ENCODE measurements around the gene PKP3.
"Not testable (repeated sequence)": the region's sequence is repeated elsewhere in the genome, so short reads cannot be mapped to it uniquely, and the experiment has no call there.

The PKP3 gene, protein sequence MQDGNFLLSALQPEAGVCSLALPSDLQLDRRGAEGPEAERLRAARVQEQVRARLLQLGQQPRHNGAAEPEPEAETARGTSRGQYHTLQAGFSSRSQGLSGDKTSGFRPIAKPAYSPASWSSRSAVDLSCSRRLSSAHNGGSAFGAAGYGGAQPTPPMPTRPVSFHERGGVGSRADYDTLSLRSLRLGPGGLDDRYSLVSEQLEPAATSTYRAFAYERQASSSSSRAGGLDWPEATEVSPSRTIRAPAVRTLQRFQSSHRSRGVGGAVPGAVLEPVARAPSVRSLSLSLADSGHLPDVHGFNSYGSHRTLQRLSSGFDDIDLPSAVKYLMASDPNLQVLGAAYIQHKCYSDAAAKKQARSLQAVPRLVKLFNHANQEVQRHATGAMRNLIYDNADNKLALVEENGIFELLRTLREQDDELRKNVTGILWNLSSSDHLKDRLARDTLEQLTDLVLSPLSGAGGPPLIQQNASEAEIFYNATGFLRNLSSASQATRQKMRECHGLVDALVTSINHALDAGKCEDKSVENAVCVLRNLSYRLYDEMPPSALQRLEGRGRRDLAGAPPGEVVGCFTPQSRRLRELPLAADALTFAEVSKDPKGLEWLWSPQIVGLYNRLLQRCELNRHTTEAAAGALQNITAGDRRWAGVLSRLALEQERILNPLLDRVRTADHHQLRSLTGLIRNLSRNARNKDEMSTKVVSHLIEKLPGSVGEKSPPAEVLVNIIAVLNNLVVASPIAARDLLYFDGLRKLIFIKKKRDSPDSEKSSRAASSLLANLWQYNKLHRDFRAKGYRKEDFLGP

DNA sequence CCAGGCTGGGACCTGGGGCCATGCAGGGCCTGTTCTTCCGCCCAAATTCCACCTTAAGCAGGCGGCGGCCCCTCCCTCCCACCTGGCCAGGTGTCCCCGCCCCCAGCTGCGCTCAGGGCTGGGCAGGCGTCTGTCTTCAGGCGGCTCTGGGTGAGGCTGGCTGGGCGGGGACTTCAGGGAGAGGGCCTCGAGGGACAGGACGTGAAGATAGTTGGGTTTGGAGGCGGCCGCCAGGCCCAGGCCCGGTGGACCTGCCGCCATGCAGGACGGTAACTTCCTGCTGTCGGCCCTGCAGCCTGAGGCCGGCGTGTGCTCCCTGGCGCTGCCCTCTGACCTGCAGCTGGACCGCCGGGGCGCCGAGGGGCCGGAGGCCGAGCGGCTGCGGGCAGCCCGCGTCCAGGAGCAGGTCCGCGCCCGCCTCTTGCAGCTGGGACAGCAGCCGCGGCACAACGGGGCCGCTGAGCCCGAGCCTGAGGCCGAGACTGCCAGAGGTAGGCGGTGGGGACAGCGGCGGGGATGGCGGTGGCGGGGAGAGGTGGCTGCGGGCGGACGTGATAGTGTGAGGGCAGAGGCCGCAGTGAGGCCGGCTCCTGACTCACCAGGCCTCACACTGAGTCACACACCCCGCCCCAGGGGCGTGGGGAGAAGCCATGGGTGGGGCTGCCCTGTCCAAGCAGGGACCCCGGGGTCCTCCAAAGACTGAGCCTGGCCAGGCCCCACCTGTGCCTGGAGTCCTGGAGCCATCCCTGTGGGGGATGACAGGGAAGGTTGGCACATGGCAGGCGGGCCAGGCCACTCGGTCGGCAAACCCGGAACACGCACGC is at the start of gene PKP3:
Gene PKP3 (plus strand): TSS at position 176 of the 824 bp plus-strand sequence. CDS start 84 bp downstream, at position 260.
- no peak for DNase-seq (ENCODE audit: extremely low read depth in 1 of 2, low read depth in 1 of 2)

DNA sequence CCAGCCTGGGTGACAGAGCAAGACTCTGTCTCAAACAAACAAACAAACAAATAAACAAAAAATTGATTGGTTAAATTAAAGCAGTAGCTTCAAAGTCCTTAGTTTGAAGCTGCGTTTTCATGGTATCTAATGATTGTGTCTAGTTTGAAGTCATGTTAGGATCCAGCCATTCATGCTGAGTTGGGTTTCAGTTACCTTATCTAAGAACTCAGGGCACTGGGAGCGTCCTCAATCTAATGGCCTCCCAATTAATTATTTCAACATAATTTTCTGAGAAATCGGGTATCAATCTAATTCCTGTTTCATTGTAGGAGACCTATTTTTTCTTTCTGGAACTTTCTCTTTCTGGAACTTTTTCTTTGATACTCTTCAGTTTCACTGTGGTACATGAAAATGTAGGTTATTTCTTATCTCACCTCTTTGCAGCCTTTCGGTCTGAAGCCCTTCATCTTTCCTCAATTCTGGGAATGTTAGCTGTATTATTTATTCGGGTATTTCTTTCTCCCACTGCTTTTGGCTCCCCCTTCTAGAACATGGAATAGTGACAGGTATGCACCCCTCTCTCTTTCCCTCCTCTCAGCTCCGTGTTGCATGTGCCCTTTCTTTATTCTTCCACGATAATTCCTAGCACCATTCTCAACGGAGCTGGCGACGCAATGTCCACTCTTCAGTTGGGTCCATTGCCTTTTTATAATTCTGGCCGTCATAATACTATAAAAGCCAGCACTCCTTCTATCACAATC is 49.0 kb upstream of the PKP3 start:
- no peak for DNase-seq (ENCODE audit: extremely low read depth in 1 of 2, low read depth in 1 of 2)

DNA sequence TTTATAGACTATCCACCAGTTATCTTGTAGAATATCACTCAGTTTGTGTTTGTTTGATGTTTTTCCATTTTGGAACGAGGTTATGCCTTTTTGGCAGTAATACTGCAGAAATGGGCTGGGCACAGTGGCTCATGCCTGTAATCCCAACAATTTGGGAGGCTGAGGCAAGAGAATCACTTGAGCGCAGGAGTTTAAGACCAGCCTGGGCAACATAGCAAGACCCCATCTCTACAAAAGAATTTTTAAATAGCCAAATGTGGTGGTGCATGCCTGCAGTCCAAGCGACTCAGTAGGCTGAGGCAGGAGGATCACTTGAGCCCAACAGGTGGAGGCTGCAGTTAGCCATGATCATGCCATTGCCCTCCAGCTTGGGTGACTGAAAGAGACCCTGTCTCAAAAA is 47.5 kb upstream of the PKP3 start:
- DNase-seq (ENCODE audit: extremely low read depth in 1 of 2, low read depth in 1 of 2): no peak

DNA sequence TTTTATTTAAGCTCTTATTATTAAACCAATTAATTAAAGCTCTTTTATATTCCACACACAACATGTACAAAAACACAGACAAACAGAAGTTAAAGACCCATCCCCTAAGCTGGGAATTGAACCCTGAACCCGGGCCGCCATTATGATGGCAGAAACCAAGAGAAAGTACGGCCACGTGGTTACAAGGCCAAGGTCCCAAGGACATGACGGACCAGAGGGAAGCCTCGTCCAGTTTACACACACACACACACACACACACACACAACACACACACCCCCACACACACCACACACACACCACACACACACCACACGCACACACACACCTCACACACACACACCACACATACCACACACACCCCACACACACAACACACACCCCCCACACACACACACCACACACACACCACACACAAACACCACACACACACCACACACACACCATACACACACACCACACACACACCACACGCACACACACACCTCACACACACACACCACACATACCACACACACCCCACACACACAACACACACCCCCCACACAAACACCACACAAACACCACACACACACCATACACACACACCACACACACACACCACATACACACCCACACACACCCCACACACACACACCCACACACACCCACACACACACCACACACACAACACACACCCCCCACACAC is 44.6 kb upstream of the PKP3 start:
- DNase-seq (ENCODE audit: extremely low read depth in 1 of 2, low read depth in 1 of 2): not testable (repeated sequence)

DNA sequence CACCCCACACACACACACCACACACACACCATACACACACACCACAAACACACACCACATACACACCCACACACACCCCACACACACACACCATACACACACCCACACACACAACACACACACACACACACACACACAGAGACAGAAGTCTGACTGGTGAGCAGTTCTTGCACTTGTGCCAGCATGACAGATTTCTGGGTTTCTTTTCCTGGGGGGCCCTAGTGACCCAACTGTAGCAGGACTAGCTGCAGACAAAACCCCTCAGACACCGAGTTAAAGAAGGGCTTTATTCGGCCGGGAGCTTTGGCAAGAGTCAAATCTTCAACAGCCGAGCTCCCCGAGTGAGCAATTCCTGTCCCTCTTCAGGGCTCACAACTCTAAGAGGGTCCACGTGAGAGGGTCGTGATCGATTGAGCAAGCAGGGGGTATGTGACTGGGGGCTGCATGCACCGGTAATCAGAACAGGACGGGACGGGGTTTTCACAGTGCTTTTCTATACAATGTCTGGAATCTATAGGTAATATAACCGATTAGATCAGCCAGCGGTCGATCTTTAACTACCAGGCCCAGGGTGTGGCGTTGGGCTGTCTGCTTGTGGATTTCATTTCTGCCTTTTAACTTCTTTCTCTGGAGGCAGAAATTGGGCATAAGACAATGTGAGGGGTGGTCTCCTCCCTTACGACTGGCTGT is 43.8 kb upstream of the PKP3 start:
- DNase-seq (ENCODE audit: extremely low read depth in 1 of 2, low read depth in 1 of 2): not testable (repeated sequence)

DNA sequence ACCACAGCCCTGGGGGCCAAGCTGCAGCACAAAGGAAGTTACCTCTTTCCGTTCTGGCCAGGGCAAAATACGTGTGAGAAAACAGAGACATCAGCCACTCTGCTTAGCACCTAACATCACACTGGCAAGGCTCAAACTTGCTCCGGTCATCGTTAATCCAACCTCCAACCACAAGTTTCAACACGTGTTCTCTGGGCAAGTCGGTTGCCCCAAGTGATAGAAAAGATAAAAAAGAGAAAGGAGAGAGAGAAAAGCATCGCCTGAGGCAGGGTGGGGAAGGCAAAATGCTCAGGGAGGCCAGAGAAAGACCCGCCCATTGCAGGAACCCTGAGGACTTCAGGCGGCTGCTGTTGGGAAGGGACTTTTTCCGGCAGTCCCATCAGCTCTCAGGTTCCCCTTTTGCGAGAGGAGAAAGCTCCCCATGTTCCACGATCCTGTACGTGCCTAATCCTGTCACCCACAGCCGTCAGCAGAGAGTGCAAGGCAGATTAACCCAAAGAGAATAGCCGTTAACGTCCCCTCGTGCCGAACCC is 43.2 kb upstream of the PKP3 start:
- DNase-seq (ENCODE audit: extremely low read depth in 1 of 2, low read depth in 1 of 2): no peak

DNA sequence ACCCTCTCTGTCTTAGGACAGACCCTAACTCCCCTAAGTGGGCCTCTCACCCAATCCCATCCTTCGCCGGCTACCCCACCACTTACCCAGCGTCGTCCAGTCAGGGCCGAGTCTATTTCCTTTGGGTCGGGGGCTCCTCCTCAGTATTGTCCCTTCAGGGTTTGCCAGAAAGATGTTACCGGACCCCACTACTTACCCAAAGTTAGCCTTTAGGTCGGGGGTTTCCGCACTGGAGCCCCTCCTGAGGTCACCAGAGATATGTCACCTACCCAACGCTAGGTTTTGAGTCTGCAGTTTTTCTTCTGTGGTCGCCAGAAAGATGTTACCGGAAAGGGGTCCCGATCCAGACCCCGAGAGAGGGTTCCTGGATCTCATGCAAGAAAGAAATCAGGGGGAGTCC is 42.6 kb upstream of the PKP3 start:
- no peak for DNase-seq (ENCODE audit: extremely low read depth in 1 of 2, low read depth in 1 of 2)

DNA sequence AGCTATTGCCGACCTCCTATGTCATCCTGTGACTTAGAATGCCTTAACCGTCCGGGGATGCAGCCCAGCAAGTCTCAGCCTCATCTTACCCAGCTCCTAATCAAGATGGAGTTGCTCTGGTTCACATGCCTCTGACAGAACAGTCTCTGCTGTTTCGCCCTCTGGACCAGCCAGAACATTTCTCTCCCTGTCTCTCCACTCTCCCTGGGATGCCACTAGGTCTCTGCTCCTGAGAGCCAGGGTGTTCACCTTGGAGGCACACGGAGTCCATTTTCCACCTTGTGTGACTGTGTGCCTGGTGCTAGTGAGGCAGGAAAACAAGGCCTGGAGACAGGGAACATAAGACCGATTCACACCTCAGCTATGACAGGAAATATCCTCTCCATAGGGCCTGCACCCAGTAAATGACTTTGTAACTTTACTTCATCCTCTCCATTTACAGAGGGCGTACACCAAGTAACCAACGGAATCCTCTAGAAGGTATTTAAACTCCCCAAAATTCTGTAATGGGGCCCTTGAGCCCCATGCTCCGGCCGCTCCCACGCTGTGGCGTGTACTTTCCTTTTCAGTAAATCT is 41.5 kb upstream of the PKP3 start:
- DNase-seq (ENCODE audit: extremely low read depth in 1 of 2, low read depth in 1 of 2): no peak

DNA sequence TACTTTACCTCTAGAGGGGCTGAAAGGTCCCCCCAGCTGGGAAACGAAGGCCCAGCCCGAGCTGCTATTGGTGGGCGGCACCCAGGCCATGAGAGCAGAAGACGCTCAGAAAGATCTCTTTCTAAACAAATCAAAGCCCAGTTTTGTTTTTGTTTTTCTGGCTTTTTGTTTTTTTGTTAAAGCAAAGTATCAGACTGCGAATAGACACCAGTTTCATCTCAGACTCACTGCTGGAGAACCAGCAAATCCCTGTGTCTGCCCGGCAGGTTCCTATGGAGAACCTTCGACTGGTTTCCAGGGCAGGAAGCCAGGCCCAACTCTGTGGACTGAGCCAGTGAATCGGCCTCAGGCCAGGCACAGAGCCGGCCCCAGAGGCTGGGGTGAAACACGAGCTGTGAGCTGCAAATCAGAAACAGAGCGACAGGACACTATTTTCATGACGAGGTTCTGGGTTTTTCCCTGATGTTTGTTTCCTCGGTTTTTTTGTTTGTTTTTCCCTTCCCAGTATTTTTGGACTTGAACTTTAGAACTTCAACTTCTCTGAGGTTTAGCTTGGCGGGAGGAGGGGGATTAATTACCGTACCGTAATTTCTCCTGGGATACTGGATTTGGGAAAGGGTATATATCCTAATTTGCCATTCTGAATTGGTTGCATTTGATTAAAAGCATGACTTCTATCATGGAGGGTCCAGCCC is 40.7 kb upstream of the PKP3 start:
- DNase-seq (ENCODE audit: extremely low read depth in 1 of 2, low read depth in 1 of 2): no peak

DNA sequence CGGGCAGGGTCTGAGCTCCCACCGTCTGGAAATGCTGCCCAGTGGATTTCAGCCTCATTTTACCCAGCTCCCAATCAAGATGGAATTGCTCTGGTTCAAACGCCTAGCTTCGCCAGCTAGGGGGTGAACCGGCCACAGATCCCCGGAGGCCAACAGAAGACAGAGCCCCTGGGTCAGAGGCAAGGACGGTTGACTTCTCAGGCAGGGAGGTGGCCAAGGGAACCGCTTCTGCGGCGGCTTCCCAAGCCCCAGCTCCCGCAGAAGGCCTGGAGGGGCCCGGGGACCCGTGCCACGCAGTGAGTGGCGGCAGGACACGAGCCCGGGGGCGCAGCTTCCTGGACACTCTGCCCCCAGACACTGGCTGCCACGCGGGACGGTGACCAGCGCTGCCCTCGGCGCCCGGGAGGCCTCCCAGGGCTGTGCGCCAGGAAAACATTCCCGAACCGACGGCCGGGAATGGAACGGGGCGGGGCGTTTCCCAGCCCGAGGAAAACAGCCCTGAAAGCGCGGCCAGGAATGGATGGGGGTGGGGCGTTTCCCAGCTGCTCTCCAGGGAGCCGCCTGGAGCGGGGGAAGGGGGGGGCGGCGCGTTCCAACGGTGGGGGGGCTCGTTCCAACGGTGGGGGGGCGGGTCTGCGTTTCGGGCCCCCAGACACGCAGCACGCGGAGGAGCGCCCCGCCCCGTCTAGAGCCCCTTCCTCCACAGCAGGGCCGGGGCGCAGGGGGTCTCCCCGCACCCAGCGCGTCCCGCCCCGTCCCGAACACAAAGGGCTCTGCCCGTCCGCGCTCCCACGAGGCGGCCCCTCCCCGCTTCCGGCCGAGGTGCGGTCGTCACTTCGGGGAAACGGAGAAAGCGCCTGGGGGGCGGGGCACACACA is 38.2 kb upstream of the PKP3 start:
- peak; percentile 60 to 80 for DNase-seq (ENCODE audit: extremely low read depth in 1 of 2, low read depth in 1 of 2)

DNA sequence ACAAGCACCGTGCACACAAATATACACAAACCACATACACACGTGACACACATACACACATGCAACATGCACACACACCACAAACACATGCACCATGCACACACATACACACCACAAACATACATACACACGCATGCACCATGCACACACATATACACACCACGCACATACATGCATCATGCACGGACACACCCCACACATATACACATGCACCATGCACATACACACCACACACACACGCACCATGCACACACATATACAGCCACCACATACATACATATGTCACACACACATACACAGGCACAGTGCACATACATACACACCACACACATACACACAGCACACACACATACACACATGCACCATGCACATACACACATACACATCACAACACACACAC is 37.4 kb upstream of the PKP3 start:
- no peak for DNase-seq (ENCODE audit: extremely low read depth in 1 of 2, low read depth in 1 of 2)

DNA sequence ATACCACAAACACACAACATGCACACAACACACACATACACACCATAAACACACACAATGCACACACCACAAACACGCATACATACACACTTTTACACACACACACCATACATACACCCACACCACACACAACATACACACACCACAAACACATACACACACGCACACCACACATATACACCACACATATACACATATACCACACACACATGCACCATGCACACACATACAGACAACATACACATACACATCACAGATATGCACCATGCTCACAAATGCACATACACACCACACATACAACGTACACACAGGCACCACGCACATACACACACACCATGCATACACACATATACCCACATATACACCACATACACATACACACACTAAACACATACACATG is 36.4 kb upstream of the PKP3 start:
- DNase-seq (ENCODE audit: extremely low read depth in 1 of 2, low read depth in 1 of 2): no peak

DNA sequence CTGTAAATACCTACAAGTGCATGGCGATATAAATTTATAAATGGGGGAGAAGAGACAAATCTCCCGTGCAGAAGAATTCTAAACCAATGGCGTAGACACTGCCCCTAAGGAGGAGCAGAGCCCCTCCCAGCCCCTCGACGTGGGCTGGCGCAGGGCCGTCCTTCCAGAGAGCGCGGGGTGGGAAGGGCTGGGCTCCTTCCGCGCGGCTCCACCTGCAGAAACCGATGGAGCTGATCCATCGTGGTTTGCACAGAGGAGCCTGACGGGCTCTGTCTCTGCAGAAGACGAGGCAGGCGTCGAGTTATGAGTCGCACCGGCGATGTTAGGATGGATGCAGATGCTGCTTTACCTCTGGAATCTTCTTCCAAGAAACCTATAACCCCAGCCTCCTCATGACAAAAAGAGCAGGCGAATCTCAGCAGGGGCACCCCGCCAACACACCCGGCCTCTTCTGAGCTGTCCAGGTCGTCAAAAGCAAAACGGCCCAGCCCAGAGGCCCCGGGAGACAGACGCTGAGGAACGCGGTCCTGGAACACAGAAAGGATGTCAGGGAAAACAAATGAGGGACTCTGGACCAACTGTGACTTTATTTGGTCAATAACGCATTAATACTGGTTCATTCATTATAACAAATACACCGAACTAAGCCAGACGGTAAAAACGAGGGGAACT is 35.7 kb upstream of the PKP3 start:
- no peak for DNase-seq (ENCODE audit: extremely low read depth in 1 of 2, low read depth in 1 of 2)

DNA sequence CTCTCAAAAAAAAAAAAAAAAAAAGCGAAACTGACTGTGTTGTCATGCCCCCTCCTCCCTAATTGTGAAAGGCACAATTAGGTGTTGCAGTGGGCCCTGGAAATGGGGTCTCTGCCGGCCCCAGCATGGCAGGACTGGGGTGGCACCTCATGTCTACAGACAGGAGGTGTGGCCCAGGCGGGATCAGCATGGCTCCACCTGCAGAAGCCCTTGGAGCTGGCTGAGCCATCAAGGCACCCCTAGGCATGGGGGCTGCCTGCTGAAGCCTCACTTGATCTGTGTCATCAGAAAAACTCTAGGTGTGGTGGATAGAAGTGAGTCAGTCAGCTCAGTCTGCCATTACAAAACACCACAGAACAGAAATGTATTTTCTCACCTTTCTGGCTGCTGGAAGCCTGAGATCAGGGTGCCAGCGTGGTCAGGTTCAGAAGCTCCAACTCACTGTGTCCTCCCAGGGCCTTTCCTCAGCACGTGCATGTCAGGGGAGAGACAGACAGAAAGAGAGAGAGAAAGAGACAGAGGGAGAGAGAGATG is 34.8 kb upstream of the PKP3 start:
- DNase-seq (ENCODE audit: extremely low read depth in 1 of 2, low read depth in 1 of 2): no peak

DNA sequence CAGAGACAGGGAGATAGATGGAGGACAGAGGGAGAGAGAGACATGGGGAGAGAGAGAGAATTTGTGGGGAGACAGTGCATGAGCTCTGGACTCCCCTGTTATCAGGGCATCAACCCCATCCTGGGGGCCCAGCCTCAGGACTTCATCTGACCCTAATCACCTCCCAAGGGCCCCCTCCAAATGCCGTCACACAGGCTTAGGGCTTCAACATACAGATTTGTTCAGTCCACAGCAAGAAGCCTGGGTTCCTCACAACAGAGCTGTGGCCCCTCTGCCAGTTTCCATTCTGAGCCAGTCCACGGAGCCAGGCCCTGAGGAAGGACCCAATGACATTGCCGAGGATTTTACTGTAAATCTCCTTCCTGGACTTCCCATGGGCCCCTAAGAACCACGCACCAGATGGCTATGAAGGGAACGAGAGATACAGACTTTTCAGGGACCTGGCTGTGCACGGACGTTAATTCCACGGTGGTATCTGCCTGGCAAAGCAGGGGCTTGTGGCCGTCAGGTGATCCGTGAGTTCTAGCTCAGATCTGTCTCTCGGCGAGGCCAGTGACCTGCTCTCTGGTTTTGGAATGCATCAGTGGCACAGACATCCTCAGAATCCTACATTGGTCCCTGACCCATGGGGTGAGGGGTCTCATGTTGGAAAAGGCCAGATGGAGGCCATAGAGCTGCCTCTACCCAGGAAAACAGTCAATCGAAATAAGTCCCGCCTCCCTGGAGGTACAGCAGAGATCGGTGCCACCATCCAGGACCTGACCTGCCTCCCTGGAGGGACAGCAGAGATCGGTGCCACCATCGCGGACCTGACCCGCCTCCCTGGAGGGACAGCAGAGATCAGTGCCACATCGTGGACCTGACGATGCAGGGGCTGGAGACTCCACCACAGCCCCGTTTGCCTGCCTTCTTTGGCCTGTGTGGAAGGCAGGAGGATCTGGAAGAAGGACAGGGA is 33.4 kb upstream of the PKP3 start:
- DNase-seq (ENCODE audit: extremely low read depth in 1 of 2, low read depth in 1 of 2): no peak

Measured in activated CD8-positive, alpha-beta memory T cell treated with anti-CD3 and anti-CD28 coated beads for 1 hour (primary cell).